Measurements from ENCODE around the gene WDR37.

The WDR37 gene

DNA sequence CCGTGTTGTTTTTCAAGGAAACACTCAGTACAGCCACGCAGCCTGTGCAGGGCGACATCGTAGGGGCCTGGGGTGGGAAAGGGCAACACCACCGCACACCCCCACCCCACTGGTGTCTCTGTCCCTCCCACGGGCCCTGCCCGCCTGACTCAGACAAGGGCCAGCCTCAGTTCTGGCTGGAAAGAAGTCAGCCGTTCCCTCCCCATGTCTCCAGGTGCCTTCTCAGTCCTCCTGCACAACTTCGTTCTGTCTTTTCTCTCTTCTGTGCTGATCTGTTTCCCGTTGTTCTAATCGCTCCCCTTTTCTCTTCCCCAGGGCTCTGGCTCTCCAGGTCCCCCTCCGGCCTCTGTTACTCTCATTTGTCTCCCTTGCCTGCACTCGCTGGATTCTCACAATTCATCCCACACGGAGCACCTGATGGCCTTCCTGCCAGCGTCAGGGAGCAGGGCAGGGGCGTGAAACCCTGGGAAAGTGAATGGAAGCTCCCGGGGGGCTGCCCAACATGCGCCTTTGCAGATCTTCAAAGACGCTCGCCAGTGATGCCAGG is 97.7 kb downstream of the WDR37 start:
- no peak overlapping the region for H2BK15ac ChIP-seq (ENCODE audit: low read depth, poor library complexity, severe bottlenecking)
- H3K14ac ChIP-seq (ENCODE audit: low read length in 2 of 2) = no peak overlapping the region
- no peak overlapping the region for H2BK120ac ChIP-seq (ENCODE audit: low read depth, low read length)
- H3K18ac ChIP-seq (ENCODE audit: low read depth in 1 of 2, low read length in 2 of 2) = no peak overlapping the region
- H2AK5ac ChIP-seq (ENCODE audit: low read length, severe bottlenecking) = no peak overlapping the region
- WGBS = 70% methylated on average over 20 of the region's 20 CpGs
- H3K79me1 ChIP-seq (replicated peaks; ENCODE audit: low read length, poor library complexity, severe bottlenecking) = no peaks in the 10 kb centered on the region
- no peak overlapping the region for H3K4ac ChIP-seq (ENCODE audit: low read depth in 1 of 2, low read length in 2 of 2)
- no peak overlapping the region for H3K4me2 ChIP-seq (ENCODE audit: low read length, poor library complexity, severe bottlenecking)
- no peak overlapping the region for H3K27ac ChIP-seq (ENCODE audit: low read length, poor library complexity, severe bottlenecking)
- H2BK5ac ChIP-seq (ENCODE audit: low read depth, low read length, poor library complexity, severe bottlenecking) = no peak overlapping the region
- no peak overlapping the region for H2AFZ ChIP-seq (ENCODE audit: low read depth, low read length)
- no peak overlapping the region for H4K91ac ChIP-seq (ENCODE audit: low read length)
- no peaks in the 10 kb centered on the region for H3K9me3 ChIP-seq (ENCODE audit: control insufficient read depth, low read length)
- H4K8ac ChIP-seq (ENCODE audit: low read length) = no peak overlapping the region
- H2BK12ac ChIP-seq (ENCODE audit: low read length in 2 of 2) = no peak overlapping the region
- no peak overlapping the region for H3K4me3 ChIP-seq (ENCODE audit: insufficient read depth in 1 of 2, low read depth in 1 of 2, low read length in 2 of 2)
- no peak for DNase-seq
- no peak overlapping the region for H3K9ac ChIP-seq (ENCODE audit: low read length)
- peaks cover 10 to 37% of the 10 kb centered on the region in 2 experiments for H3K27me3 ChIP-seq (ENCODE audit: control insufficient read depth in 1 of 2, insufficient read depth in 1 of 2, low read length in 2 of 2)
- H3K4me1 ChIP-seq (ENCODE audit: control insufficient read depth, insufficient read depth, low read depth, low read length) = peaks cover 18% of the 10 kb centered on the region
- H3K23ac ChIP-seq (ENCODE audit: low read length in 2 of 2) = no peak overlapping the region
- peaks cover 0 to 5% of the 10 kb centered on the region in 2 experiments for H3K36me3 ChIP-seq (ENCODE audit: control insufficient read depth in 1 of 2, insufficient read depth in 2 of 2, low read depth in 1 of 2, low read length in 2 of 2)

DNA sequence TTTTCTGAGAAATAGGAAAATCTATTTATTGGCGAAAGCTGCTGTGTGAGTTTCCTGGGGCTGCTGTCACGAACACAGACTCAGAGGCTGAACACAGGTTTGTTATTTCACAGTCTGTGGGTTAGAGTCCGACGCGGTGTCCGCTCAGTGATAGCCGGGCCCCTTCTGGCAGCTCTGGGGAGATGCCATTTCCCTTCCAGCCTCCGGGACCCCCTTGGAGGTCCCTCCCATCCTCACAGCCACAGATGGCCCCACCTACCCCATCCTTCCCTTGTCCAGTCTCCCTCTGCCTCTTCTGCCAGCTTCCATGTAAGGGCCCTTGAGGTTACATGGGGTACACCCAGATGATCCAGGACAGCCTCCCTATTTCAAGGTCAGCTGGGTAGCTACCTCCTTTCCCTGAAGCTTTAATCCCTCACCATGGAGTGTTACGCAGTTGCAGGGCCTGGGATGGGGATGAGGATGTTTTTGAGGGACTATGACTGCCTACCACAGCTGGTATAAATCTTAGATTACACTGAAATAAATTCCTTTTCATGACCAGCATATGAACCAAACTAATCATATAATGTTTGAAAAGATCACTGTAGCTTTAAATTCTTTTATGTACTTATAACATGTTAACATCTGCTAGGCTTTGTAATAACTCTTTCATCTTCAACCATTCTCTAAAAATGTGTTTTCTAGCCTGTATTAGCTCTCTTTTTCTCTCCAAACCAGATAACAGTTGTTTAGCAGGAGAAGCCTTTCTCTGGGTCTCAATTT is 98.5 kb downstream of the WDR37 start:
- no peak overlapping the region for H3K4me2 ChIP-seq (ENCODE audit: low read length, poor library complexity, severe bottlenecking)
- WGBS = 81% methylated on average over 8 of the region's 9 CpGs
- H3K18ac ChIP-seq (ENCODE audit: low read depth in 1 of 2, low read length in 2 of 2) = no peak overlapping the region
- no peaks in the 10 kb centered on the region for H3K9me3 ChIP-seq (ENCODE audit: control insufficient read depth, low read length)
- no peak overlapping the region for H3K9ac ChIP-seq (ENCODE audit: low read length)
- peaks cover 0 to 5% of the 10 kb centered on the region in 2 experiments for H3K36me3 ChIP-seq (ENCODE audit: control insufficient read depth in 1 of 2, insufficient read depth in 2 of 2, low read depth in 1 of 2, low read length in 2 of 2)
- H3K4me3 ChIP-seq (ENCODE audit: insufficient read depth in 1 of 2, low read depth in 1 of 2, low read length in 2 of 2) = no peak overlapping the region
- H3K27me3 ChIP-seq (ENCODE audit: control insufficient read depth in 1 of 2, insufficient read depth in 1 of 2, low read length in 2 of 2) = peaks cover 14 to 32% of the 10 kb centered on the region in 2 experiments
- H3K79me1 ChIP-seq (replicated peaks; ENCODE audit: low read length, poor library complexity, severe bottlenecking) = no peaks in the 10 kb centered on the region
- no peak overlapping the region for H3K4ac ChIP-seq (ENCODE audit: low read depth in 1 of 2, low read length in 2 of 2)
- no peak overlapping the region for H2BK12ac ChIP-seq (ENCODE audit: low read length in 2 of 2)
- no peak overlapping the region for H3K27ac ChIP-seq (ENCODE audit: low read length, poor library complexity, severe bottlenecking)
- H2AK5ac ChIP-seq (ENCODE audit: low read length, severe bottlenecking) = no peak overlapping the region
- H4K8ac ChIP-seq (ENCODE audit: low read length) = no peak overlapping the region
- DNase-seq = no peak
- no peak overlapping the region for H3K23ac ChIP-seq (ENCODE audit: low read length in 2 of 2)
- peaks cover 18% of the 10 kb centered on the region for H3K4me1 ChIP-seq (ENCODE audit: control insufficient read depth, insufficient read depth, low read depth, low read length)
- no peak overlapping the region for H4K91ac ChIP-seq (ENCODE audit: low read length)
- no peak overlapping the region for H2BK15ac ChIP-seq (ENCODE audit: low read depth, poor library complexity, severe bottlenecking)
- no peak overlapping the region for H2BK120ac ChIP-seq (ENCODE audit: low read depth, low read length)
- H2AFZ ChIP-seq (ENCODE audit: low read depth, low read length) = no peak overlapping the region
- no peak overlapping the region for H2BK5ac ChIP-seq (ENCODE audit: low read depth, low read length, poor library complexity, severe bottlenecking)
- H3K14ac ChIP-seq (ENCODE audit: low read length in 2 of 2) = no peak overlapping the region

DNA sequence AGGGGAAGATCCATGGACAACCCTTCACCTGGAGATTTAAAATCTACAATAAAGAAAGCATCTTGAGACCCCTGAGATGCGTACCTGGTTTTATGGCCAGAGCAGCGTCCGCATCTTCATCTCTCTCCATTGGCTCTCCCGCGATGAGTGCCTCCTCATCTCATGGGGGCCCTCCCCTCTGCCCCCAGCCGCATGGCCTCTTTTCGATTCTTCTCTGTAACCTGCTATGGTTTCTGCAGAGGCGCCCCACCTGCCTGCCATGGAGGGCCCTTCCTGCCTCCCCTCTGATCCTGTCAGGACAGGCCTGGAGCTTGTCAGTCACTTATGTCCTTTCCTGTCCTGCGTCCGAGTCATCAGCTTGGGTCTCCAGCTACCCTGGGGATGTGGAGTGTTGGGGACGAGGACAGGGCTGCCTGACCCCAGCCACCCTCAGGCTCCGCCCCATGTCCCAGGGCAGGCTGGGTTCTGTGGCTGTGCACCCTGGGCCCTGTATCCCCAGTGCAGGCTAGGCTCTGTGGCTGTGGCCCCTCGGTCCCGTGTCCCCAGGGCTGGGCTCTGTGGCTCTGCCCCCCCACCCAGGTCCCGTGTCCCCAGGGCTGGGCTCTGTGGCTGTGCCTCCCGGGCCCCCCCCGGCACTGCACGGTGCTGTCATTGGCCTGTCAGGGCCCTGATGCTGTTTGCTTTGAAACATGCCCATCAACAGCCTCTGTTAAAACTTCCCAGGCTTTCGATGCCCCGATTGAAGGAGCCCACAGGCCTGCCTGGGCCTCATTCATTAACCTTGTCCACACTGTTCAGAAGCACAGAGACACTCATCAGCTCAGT is 99.8 kb downstream of the WDR37 start:
- H2BK120ac ChIP-seq (ENCODE audit: low read depth, low read length) = no peak overlapping the region
- H3K79me1 ChIP-seq (replicated peaks; ENCODE audit: low read length, poor library complexity, severe bottlenecking) = no peaks in the 10 kb centered on the region
- 83% methylated on average over 20 of the region's 20 CpGs for WGBS
- no peak overlapping the region for H3K18ac ChIP-seq (ENCODE audit: low read depth in 1 of 2, low read length in 2 of 2)
- no peak overlapping the region for H2BK15ac ChIP-seq (ENCODE audit: low read depth, poor library complexity, severe bottlenecking)
- no peak for DNase-seq
- H3K4ac ChIP-seq (ENCODE audit: low read depth in 1 of 2, low read length in 2 of 2) = no peak overlapping the region
- H2AFZ ChIP-seq (ENCODE audit: low read depth, low read length) = no peak overlapping the region
- H3K4me1 ChIP-seq (ENCODE audit: control insufficient read depth, insufficient read depth, low read depth, low read length) = peaks cover 9% of the 10 kb centered on the region
- no peak overlapping the region for H3K4me2 ChIP-seq (ENCODE audit: low read length, poor library complexity, severe bottlenecking)
- H3K4me3 ChIP-seq (ENCODE audit: insufficient read depth in 1 of 2, low read depth in 1 of 2, low read length in 2 of 2) = no peak overlapping the region
- H3K9ac ChIP-seq (ENCODE audit: low read length) = no peak overlapping the region
- H2BK12ac ChIP-seq (ENCODE audit: low read length in 2 of 2) = no peak overlapping the region
- no peak overlapping the region for H2AK5ac ChIP-seq (ENCODE audit: low read length, severe bottlenecking)
- no peaks in the 10 kb centered on the region for H3K9me3 ChIP-seq (ENCODE audit: control insufficient read depth, low read length)
- H3K27ac ChIP-seq (ENCODE audit: low read length, poor library complexity, severe bottlenecking) = no peak overlapping the region
- no peaks in the 10 kb centered on the region for H3K36me3 ChIP-seq (ENCODE audit: control insufficient read depth in 1 of 2, insufficient read depth in 2 of 2, low read depth in 1 of 2, low read length in 2 of 2)
- no peak overlapping the region for H2BK5ac ChIP-seq (ENCODE audit: low read depth, low read length, poor library complexity, severe bottlenecking)
- H4K8ac ChIP-seq (ENCODE audit: low read length) = peak overlapping the region; percentile 16
- no peak overlapping the region for H3K14ac ChIP-seq (ENCODE audit: low read length in 2 of 2)
- no peak overlapping the region for H3K23ac ChIP-seq (ENCODE audit: low read length in 2 of 2)
- H3K27me3 ChIP-seq (ENCODE audit: control insufficient read depth in 1 of 2, insufficient read depth in 1 of 2, low read length in 2 of 2) = peaks cover 18 to 32% of the 10 kb centered on the region in 2 experiments
- H4K91ac ChIP-seq (ENCODE audit: low read length) = no peak overlapping the region

DNA sequence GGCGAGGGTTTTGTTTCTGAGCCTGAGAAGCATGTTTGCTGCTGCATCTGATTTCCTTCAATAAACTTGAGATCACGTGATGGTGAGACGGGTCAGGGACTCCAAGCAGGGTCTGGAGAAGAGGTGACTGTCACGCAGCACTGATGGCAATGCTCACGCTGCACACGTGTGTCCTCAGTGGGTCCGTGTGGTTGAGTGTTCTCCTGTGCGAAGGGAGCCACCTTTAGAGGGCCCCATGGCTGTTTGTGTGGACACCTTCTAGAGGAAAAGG is 100.4 kb downstream of the WDR37 start:
- H2BK5ac ChIP-seq (ENCODE audit: low read depth, low read length, poor library complexity, severe bottlenecking) = no peak overlapping the region
- H2AFZ ChIP-seq (ENCODE audit: low read depth, low read length) = no peak overlapping the region
- DNase-seq = no peak
- no peak overlapping the region for H2AK5ac ChIP-seq (ENCODE audit: low read length, severe bottlenecking)
- no peak overlapping the region for H3K18ac ChIP-seq (ENCODE audit: low read depth in 1 of 2, low read length in 2 of 2)
- no peak overlapping the region for H2BK12ac ChIP-seq (ENCODE audit: low read length in 2 of 2)
- no peak overlapping the region for H3K14ac ChIP-seq (ENCODE audit: low read length in 2 of 2)
- no peak overlapping the region for H3K9ac ChIP-seq (ENCODE audit: low read length)
- no peak overlapping the region for H3K4me2 ChIP-seq (ENCODE audit: low read length, poor library complexity, severe bottlenecking)
- H3K4ac ChIP-seq (ENCODE audit: low read depth in 1 of 2, low read length in 2 of 2) = no peak overlapping the region
- H3K79me1 ChIP-seq (replicated peaks; ENCODE audit: low read length, poor library complexity, severe bottlenecking) = no peaks in the 10 kb centered on the region
- H3K27ac ChIP-seq (ENCODE audit: low read length, poor library complexity, severe bottlenecking) = no peak overlapping the region
- no peaks in the 10 kb centered on the region for H3K36me3 ChIP-seq (ENCODE audit: control insufficient read depth in 1 of 2, insufficient read depth in 2 of 2, low read depth in 1 of 2, low read length in 2 of 2)
- H4K91ac ChIP-seq (ENCODE audit: low read length) = no peak overlapping the region
- no peak overlapping the region for H3K4me3 ChIP-seq (ENCODE audit: insufficient read depth in 1 of 2, low read depth in 1 of 2, low read length in 2 of 2)
- H3K27me3 ChIP-seq (ENCODE audit: control insufficient read depth in 1 of 2, insufficient read depth in 1 of 2, low read length in 2 of 2) = peaks cover 18 to 28% of the 10 kb centered on the region in 2 experiments
- no peak overlapping the region for H2BK120ac ChIP-seq (ENCODE audit: low read depth, low read length)
- H3K4me1 ChIP-seq (ENCODE audit: control insufficient read depth, insufficient read depth, low read depth, low read length) = peaks cover 6% of the 10 kb centered on the region
- no peak overlapping the region for H3K23ac ChIP-seq (ENCODE audit: low read length in 2 of 2)
- H4K8ac ChIP-seq (ENCODE audit: low read length) = no peak overlapping the region
- H2BK15ac ChIP-seq (ENCODE audit: low read depth, poor library complexity, severe bottlenecking) = no peak overlapping the region
- 84% methylated on average over 8 of the region's 8 CpGs for WGBS
- no peaks in the 10 kb centered on the region for H3K9me3 ChIP-seq (ENCODE audit: control insufficient read depth, low read length)

Measured in mesenchymal stem cell (in vitro differentiated cells and primary cell).